ENCODE results near the gene ATP4B.

DNA sequence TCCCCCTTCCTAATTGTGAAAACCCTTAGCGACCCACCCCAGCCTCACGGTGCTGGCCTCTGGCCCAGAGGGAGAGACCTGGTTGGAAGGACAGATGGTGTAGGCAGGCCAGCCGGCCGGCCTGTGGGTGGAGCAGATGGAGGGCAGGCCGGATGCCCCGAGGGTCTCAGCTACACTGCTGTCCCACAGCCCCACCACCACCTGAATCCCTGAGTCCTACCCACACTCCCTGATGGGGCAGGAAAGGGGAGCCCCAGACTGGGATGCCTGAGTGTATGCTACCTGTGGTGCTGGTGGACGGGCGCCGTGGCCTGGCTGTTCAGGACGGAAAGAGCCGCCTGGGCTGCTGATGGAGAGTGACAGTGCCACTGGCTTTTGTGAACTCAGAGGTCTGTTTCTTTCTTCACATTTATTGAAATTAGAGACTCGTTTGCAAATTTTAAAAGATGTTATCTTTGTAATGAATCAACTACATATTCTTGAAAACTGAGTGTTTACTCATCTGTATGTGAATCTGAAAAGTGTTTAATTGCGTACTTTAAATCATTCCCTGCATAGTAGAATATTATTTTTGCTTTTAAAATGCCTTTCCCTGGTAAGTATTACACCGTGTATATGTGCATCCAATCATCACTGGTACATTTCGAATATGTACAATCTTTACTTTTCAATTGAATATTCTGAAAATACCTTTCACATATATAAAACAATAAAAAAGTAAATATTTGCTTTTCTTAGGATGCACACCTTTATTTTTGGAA lies 37.8 kb downstream of the ATP4B start:
- TF ChIP-seq TEAD4 (CRISPR knock-in tag; IDR thresholded peaks at IDR 0.05) = no peak
- TF ChIP-seq, protein P1, sequence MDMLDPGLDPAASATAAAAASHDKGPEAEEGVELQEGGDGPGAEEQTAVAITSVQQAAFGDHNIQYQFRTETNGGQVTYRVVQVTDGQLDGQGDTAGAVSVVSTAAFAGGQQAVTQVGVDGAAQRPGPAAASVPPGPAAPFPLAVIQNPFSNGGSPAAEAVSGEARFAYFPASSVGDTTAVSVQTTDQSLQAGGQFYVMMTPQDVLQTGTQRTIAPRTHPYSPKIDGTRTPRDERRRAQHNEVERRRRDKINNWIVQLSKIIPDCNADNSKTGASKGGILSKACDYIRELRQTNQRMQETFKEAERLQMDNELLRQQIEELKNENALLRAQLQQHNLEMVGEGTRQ (CRISPR knock-in tag; IDR thresholded peaks at IDR 0.05) = no peak
- no peak for TF ChIP-seq NFYB (CRISPR knock-in tag; conservative IDR thresholded peaks at IDR 0.05; ENCODE audit: low read depth)
- no peak for TF ChIP-seq MYBL2 (CRISPR knock-in tag; IDR thresholded peaks at IDR 0.05)

Measured in WTC11 (cell line).